K562 (cell line): ENCODE measurements around the gene FBXL13. TPM values are rescaled to one million over a fixed set of nuclear protein-coding genes. Genes with fewer than 3 reads are reported as not detected.

Experiments used
- ARNT ChIP-seq, 2 experiments: fragments of 450-650 bp; IDR thresholded peaks; 2 replicates each; pipeline ENCODE4 v1.6.1; 2016; ENCODE audit warnings: mild to moderate bottlenecking in 1 of 2
- CBFA2T3 ChIP-seq: fragments of 450-650 bp; IDR thresholded peaks from 2 replicates; pipeline ENCODE4 v1.6.1; 2017
- CCNT2 ChIP-seq: IDR thresholded peaks from 2 replicates; pipeline ENCODE4 v1.6.1; 2011; ENCODE audit warnings: borderline replicate concordance, low read depth, mild to moderate bottlenecking, moderate library complexity, mixed read lengths, low read length; ENCODE audit not compliant: insufficient read length; ENCODE audit errors: extremely low read depth
- CEBPG ChIP-seq, 3 experiments: fragments of 200-800 bp in 1 of 3; sonication (Bioruptor generic) in 1 of 3; sonication (generic) in 1 of 3; formaldehyde crosslinking in 1 of 3; IDR thresholded peaks in 2 of 3; conservative IDR thresholded peaks in 1 of 3; 2 replicates each; pipeline versions ENCODE4 v1.6.1 to v1.8.0; 2016 to 2022; ENCODE audit warnings: missing compliant biosample characterization in 2 of 3, missing genetic modification characterization in 2 of 3, mild to moderate bottlenecking in 1 of 3, missing genetic modification reagents in 1 of 3
- EP300 ChIP-seq: IDR thresholded peaks from 2 replicates; pipeline ENCODE4 v1.6.1; 2012; ENCODE audit warnings: low read length, improper control_type of control experiment
- NRF1 ChIP-seq, 2 experiments: fragments of 450-650 bp; IDR thresholded peaks in 1 of 2; conservative IDR thresholded peaks in 1 of 2; 2 replicates each; pipeline ENCODE4 v1.6.1; 2014; ENCODE audit warnings: mild to moderate bottlenecking in 2 of 2
- PHF8 ChIP-seq: fragments of 200-600 bp; sonication (generic); IDR thresholded peaks from 2 replicates; pipeline ENCODE4 v1.6.1; 2012; ENCODE audit warnings: mixed run types, mild to moderate bottlenecking, inconsistent platforms, low read length, moderate library complexity, borderline replicate concordance
- RBM22 ChIP-seq: fragments of 200-400 bp; formaldehyde crosslinking; IDR thresholded peaks from 2 replicates; pipeline ENCODE4 v1.6.1; 2018; ENCODE audit warnings: low read length, low read depth; ENCODE audit not compliant: poor library complexity, severe bottlenecking
- RBM39 ChIP-seq: fragments of 200-400 bp; formaldehyde crosslinking; optimal IDR thresholded peaks from 2 replicates; pipeline ENCODE3; 2018; ENCODE audit warnings: low read depth, low read length
- RHOXF2B ChIP-seq: fragments of 250-450 bp; sonication (Bioruptor Pico); conservative IDR thresholded peaks from 2 replicates; pipeline ENCODE4 v1.5.1; 2021
- SMAD2 ChIP-seq: fragments of 150-350 bp; IDR thresholded peaks from 2 replicates; pipeline ENCODE4 v1.6.1; 2014; ENCODE audit warnings: low read depth, mild to moderate bottlenecking, low read length
- SMAD3 ChIP-seq: fragments of 450-650 bp; formaldehyde crosslinking; conservative IDR thresholded peaks from 2 replicates; pipeline ENCODE4 v1.4.0; 2020; ENCODE audit warnings: mild to moderate bottlenecking
- SMAD4 ChIP-seq: fragments of 250-450 bp; sonication (Bioruptor Pico); conservative IDR thresholded peaks from 2 replicates; pipeline ENCODE4 v1.8.0; 2021; ENCODE audit warnings: inconsistent platforms, mild to moderate bottlenecking, moderate library complexity
- SMARCB1 ChIP-seq: IDR thresholded peaks from 2 replicates; pipeline ENCODE4 v1.6.1; 2011; ENCODE audit warnings: improper control_type of control experiment, low read depth; ENCODE audit not compliant: insufficient read length
- SMC3 ChIP-seq: conservative IDR thresholded peaks from 2 replicates; pipeline ENCODE4 v1.6.1; 2011; ENCODE audit warnings: low read depth, low read length, improper control_type of control experiment; ENCODE audit not compliant: insufficient read depth
- THAP7 ChIP-seq: fragments of 250-450 bp; sonication (Bioruptor Pico); IDR thresholded peaks from 2 replicates; pipeline ENCODE4 v1.5.0; 2021
- THRAP3 ChIP-seq: fragments of 450-650 bp; IDR thresholded peaks from 2 replicates; pipeline ENCODE4 v1.6.1; 2016; ENCODE audit warnings: mild to moderate bottlenecking, inconsistent platforms, borderline replicate concordance
- ZBED1 ChIP-seq: IDR thresholded peaks from 2 replicates; pipeline ENCODE4 v1.6.1; 2014
- ZNF197 ChIP-seq: fragments of 200-800 bp; sonication (Bioruptor generic); IDR thresholded peaks from 2 replicates; pipeline ENCODE4 v1.6.1; 2016; ENCODE audit warnings: low read depth, missing genetic modification characterization, missing compliant biosample characterization
- ZNF224 ChIP-seq: sonication (generic); formaldehyde crosslinking; IDR thresholded peaks from 2 replicates; pipeline ENCODE4 v1.8.0; 2022; ENCODE audit warnings: mild to moderate bottlenecking, missing genetic modification reagents
- ZNF76 ChIP-seq: fragments of 250-450 bp; sonication (Bioruptor Pico); IDR thresholded peaks from 2 replicates; pipeline ENCODE4 v1.4.0; 2020; ENCODE audit warnings: mild to moderate bottlenecking, moderate library complexity, borderline replicate concordance
- polyA plus RNA-seq, 8 experiments: library from polyadenylated mRNA; depleted of rRNA in 4 of 8; stranded (reverse) in 5 of 8; unstranded in 3 of 8; fragments of >200 nt; fragmentation: Nextera tagmentation in 2 of 8; fragmentation: Illumina TruSeq in 1 of 8; extraction: Ambion mirVana in 2 of 8; extraction: Trizol in 1 of 8; gene quantifications; 2 replicates each; pipeline versions ENCODE4 v1.2.1 to v1.2.3, GENCODE V29; 2011 to 2014; ENCODE audit warnings: inconsistent platforms in 1 of 8, missing spikeins in 1 of 8
- total RNA-seq, 7 experiments: library from RNA; depleted of rRNA in 6 of 7; stranded (reverse); fragments of >200 nt in 6 of 7; fragmentation: Illumina TruSeq in 2 of 7; extraction: Trizol in 2 of 7; gene quantifications; 2 replicates each; pipeline versions ENCODE4 v1.2.1 to v1.2.3, GENCODE V29; 2011 to 2021; ENCODE audit warnings: low replicate concordance in 1 of 7
- TF ChIP-seq, protein P1 (sequence below): sonication (generic); formaldehyde crosslinking; IDR thresholded peaks from 2 replicates; pipeline ENCODE4 v1.8.1; 2023; ENCODE audit warnings: missing genetic modification reagents, mild to moderate bottlenecking, borderline replicate concordance
- TF ChIP-seq, protein P2 (sequence below): fragments of 450-650 bp; formaldehyde crosslinking; IDR thresholded peaks from 2 replicates; pipeline ENCODE4 v1.4.0; 2020; ENCODE audit warnings: mild to moderate bottlenecking

Gene FBXL13
- total and polyA plus RNA-seq, 9 of the 15 experiments (the other 6 are each of a cell fraction or from before 2014, with no cell fraction given), result 16.3 to 55.0 (median 25.4) TPM

- TF ChIP-seq, protein P1, sequence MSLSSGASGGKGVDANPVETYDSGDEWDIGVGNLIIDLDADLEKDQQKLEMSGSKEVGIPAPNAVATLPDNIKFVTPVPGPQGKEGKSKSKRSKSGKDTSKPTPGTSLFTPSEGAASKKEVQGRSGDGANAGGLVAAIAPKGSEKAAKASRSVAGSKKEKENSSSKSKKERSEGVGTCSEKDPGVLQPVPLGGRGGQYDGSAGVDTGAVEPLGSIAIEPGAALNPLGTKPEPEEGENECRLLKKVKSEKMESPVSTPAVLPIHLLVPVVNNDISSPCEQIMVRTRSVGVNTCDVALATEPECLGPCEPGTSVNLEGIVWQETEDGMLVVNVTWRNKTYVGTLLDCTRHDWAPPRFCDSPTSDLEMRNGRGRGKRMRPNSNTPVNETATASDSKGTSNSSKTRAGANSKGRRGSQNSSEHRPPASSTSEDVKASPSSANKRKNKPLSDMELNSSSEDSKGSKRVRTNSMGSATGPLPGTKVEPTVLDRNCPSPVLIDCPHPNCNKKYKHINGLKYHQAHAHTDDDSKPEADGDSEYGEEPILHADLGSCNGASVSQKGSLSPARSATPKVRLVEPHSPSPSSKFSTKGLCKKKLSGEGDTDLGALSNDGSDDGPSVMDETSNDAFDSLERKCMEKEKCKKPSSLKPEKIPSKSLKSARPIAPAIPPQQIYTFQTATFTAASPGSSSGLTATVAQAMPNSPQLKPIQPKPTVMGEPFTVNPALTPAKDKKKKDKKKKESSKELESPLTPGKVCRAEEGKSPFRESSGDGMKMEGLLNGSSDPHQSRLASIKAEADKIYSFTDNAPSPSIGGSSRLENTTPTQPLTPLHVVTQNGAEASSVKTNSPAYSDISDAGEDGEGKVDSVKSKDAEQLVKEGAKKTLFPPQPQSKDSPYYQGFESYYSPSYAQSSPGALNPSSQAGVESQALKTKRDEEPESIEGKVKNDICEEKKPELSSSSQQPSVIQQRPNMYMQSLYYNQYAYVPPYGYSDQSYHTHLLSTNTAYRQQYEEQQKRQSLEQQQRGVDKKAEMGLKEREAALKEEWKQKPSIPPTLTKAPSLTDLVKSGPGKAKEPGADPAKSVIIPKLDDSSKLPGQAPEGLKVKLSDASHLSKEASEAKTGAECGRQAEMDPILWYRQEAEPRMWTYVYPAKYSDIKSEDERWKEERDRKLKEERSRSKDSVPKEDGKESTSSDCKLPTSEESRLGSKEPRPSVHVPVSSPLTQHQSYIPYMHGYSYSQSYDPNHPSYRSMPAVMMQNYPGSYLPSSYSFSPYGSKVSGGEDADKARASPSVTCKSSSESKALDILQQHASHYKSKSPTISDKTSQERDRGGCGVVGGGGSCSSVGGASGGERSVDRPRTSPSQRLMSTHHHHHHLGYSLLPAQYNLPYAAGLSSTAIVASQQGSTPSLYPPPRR (CRISPR knock-in tag), result no peak
- TF ChIP-seq RBM39, result no peak
- no peak for TF ChIP-seq PHF8
- peak; percentile 43 to 46 for TF ChIP-seq NRF1 (conservative IDR thresholded peaks at IDR 0.05 in 1 of 2, IDR thresholded peaks at IDR 0.05 in 1 of 2)
- TF ChIP-seq THAP7 (CRISPR knock-in tag), result no peak
- peak; percentile 24; the same call in 1 of the 2 replicates for TF ChIP-seq SMAD4 (CRISPR knock-in tag)
- peak in 1 of 2 experiments; percentile 9; a peak in 1 of 4 replicates for TF ChIP-seq ARNT (IDR thresholded peaks at IDR 0.05)
- no peak for TF ChIP-seq ZBED1
- no peak for TF ChIP-seq SMAD2
- no peak for TF ChIP-seq THRAP3
- TF ChIP-seq ZNF197, result no peak
- TF ChIP-seq RBM22, result peak; percentile 39
- TF ChIP-seq SMARCB1, result peak; percentile 100
- TF ChIP-seq SMAD3 (CRISPR knock-in tag), result no peak
- peak; percentile 65 for TF ChIP-seq CCNT2
- TF ChIP-seq SMC3, result no peak
- peak; percentile 56 for TF ChIP-seq CBFA2T3
- TF ChIP-seq, protein P2, sequence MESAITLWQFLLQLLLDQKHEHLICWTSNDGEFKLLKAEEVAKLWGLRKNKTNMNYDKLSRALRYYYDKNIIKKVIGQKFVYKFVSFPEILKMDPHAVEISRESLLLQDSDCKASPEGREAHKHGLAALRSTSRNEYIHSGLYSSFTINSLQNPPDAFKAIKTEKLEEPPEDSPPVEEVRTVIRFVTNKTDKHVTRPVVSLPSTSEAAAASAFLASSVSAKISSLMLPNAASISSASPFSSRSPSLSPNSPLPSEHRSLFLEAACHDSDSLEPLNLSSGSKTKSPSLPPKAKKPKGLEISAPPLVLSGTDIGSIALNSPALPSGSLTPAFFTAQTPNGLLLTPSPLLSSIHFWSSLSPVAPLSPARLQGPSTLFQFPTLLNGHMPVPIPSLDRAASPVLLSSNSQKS, result no peak
- peak; percentile 82 for TF ChIP-seq EP300
- no peak for TF ChIP-seq ZNF224 (CRISPR knock-in tag)
- no peak for TF ChIP-seq CEBPG (CRISPR knock-in tag; IDR thresholded peaks at IDR 0.05)
- no peak for TF ChIP-seq CEBPG (tag; conservative IDR thresholded peaks at IDR 0.05 in 1 of 2, IDR thresholded peaks at IDR 0.05 in 1 of 2)
- 0 out of 2 replicates have a peak, but pooled peaks have one; percentile 58 for TF ChIP-seq ZNF76 (CRISPR knock-in tag)
- TF ChIP-seq RHOXF2B (CRISPR knock-in tag), result no peak
These were observed 82.9 kb downstream of the FBXL13 start (continued) for GRCh38 chr7:102991540-102992214.
